HAP-1 (cell line): ENCODE results near the gene SOD3.

Experiments used
- DNase-seq, 2 experiments: peaks; one replicate each; pipeline ENCODE4 v3.0.0-alpha.2; 2016 to 2020; ENCODE audit warnings: low spot score in 2 of 2
- H3K27me3 ChIP-seq: fragments of 250-450 bp; sonication (Bioruptor Pico); 2 replicates; pipeline ENCODE4 v1.5.1; 2020; ENCODE audit warnings: low read depth, mild to moderate bottlenecking, moderate library complexity
- H3K36me3 ChIP-seq: fragments of 250-450 bp; sonication (Bioruptor Pico); replicated peaks from 2 replicates; pipeline ENCODE4 v1.5.1; 2020; ENCODE audit warnings: mild to moderate bottlenecking
- H3K4me1 ChIP-seq: fragments of 250-450 bp; sonication (Bioruptor Pico); 2 replicates; pipeline ENCODE4 v1.5.1; 2020; ENCODE audit warnings: mild to moderate bottlenecking
- H3K4me3 ChIP-seq: fragments of 250-450 bp; sonication (Bioruptor Pico); 2 replicates; pipeline ENCODE4 v1.5.1; 2020; ENCODE audit warnings: mild to moderate bottlenecking, moderate library complexity
- H3K9me3 ChIP-seq: fragments of 250-450 bp; sonication (Bioruptor Pico); 2 replicates; pipeline ENCODE4 v1.5.1; 2020; ENCODE audit warnings: mild to moderate bottlenecking, moderate library complexity
- in situ Hi-C: fragments of 300-500 bp; cut with MboI; formaldehyde crosslinking; loops from 3 replicates; pipeline ENCODE4 v1.14.3; 2020; ENCODE audit warnings: low sequenced_read_pairs, inconsistent platforms, mixed read lengths

Gene SOD3

DNA sequence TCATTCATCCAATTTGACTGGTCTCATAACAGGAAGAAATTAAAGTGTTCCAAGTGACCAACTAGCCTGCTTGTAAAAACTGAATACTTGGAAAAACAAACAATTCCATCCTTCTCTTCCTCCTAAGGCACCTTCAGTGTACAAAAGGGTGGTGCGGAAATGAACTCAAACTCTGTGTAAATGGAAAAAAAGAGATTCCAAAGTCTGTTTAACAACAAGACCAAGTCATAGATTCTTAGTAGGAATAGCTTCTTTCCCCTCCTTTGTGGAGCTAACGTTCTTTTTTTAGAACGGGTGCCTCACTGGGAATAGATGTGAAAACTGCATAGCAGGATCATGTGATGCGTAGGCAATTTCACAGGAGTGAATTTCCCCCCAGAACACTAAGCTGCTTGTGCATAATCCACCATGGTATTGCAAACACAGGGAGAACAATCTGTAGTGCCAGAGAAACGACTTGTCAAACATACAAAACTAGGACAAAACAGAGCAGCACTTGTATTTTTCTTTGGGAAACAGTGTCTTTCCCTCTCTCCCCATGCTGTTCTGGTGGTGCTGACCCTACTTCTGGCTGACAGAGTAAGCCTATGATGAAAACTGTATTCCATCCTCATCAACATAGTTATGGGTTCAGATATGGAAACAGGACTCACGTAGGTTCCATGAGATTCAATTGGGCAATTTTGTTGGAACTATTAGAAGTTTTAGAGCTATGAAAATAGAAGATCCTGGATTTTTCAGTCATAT lies 13.2 kb upstream of the SOD3 start:
- H3K36me3 ChIP-seq: no peaks in the 10 kb centered on the region
- H3K4me3 ChIP-seq: no peak overlapping the region
- in situ Hi-C loops: no loop called here
- no peak for DNase-seq
- no peaks in the 10 kb centered on the region for H3K27me3 ChIP-seq
- H3K9me3 ChIP-seq: no peaks in the 10 kb centered on the region
- H3K4me1 ChIP-seq: no peaks in the 10 kb centered on the region

DNA sequence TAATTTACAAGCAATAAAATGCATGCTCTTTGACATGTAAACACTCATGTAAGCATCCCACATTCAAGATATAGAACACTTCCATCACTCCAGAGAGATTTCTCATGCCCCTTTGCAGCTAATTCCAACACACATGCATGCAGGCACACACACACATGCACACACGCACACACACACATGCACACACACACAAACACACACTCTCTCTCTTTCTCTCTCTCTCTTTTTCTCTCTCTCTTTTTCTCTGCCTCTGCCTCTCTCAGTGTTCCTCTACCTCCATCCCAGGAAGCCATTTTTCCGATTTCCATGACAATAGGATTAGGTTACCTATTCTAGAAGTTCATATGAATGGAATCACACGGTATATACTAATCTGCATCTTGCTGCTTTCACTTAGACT lies 11.9 kb upstream of the SOD3 start:
- Histone ChIP-seq H3K36me3 (no peaks in the 10 kb centered on the region), H3K9me3 (no peaks in the 10 kb centered on the region), H3K27me3 (no peaks in the 10 kb centered on the region), H3K4me1 (no peaks in the 10 kb centered on the region), H3K4me3 (no peak overlapping the region)
- DNase-seq: no peak
- in situ Hi-C loops: no loop called here

DNA sequence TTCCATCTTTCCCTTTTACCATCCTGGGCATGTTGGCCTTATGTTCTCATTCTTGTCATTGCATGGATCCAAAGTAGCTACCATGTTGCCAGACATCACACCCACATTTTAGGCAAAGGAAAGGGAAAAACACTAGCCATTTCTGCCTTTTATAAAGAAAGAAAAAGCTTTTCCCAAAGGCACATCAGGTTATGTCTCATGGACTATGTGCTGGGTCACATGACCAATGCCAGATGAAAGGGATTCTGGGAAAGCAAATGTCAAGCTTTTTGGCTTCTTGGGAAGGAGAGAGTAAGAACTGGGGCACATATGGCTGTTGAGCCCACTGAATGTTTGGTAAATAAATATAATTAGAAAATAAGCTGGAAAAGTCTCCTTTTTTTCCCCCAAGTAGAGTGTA lies 4.3 kb upstream of the SOD3 start:
- Histone ChIP-seq H3K36me3 (no peaks in the 10 kb centered on the region), H3K27me3 (no peaks in the 10 kb centered on the region), H3K4me1 (no peaks in the 10 kb centered on the region), H3K4me3 (no peak overlapping the region), H3K9me3 (no peaks in the 10 kb centered on the region)
- in situ Hi-C loops: no loop called here
- DNase-seq: no peak

DNA sequence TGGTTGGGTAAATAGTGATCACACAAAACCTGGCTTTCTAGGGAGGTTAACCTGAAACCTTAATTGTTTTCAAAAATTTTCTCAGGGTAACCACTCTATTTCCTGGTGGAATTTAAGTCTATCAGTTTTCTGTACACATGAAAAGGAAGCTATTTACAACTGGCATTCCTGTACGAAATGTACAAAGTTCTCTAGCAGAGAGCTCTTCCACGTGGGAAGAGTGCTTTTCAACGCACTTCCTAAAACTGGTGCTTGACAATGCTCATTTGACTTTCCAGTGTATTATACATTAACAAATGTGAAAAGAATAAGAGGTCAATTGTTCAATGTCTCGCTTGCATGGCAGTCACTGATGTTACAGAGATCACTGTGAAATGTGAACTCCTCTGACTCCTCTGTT lies 2.8 kb upstream of the SOD3 start:
- no peak for DNase-seq
- Histone ChIP-seq H3K27me3 (no peaks in the 10 kb centered on the region), H3K9me3 (no peaks in the 10 kb centered on the region), H3K36me3 (no peaks in the 10 kb centered on the region), H3K4me3 (no peak overlapping the region), H3K4me1 (no peaks in the 10 kb centered on the region)
- in situ Hi-C loops: no loop called here

DNA sequence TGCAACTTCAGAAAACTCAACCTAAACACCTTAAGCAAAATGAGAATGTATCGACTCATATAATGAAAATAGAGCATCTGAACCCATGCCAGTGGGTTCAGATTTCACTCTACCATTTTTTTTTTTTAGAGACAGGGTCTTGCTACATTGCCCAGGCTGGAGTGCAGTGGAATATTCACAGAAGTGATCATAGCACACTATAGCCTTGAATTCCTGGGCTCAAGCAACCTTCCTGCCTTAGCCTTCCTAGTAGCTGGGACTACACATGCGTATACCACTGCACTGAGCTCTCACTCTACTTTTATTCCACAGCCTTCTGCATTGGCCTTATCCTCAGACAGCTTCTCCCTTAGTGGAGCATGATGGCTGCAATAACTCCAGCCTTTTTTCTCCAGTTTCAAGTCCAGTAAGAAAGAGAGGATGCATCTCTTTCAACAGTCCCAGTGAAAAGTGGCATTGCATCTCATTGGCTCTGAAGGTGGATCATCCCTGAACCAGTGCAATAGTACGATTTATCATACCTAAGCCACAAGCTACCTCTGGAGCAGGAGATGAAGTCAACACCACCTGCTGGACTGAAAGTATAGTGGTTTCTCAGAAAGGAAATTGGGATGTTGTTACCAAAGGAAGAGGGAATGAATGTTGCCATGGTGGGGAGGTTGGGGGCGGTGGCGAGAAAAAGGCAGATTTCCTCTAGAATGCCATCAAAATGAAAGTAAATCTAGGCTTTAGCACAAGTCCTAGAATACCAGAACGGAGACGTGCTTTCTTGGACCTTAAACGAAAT lies 2.0 kb upstream of the SOD3 start:
- Histone ChIP-seq H3K36me3 (no peaks in the 10 kb centered on the region), H3K4me1 (no peaks in the 10 kb centered on the region), H3K4me3 (no peak overlapping the region), H3K27me3 (no peaks in the 10 kb centered on the region), H3K9me3 (no peaks in the 10 kb centered on the region)
- in situ Hi-C loops: no loop called here
- DNase-seq: no peak

DNA sequence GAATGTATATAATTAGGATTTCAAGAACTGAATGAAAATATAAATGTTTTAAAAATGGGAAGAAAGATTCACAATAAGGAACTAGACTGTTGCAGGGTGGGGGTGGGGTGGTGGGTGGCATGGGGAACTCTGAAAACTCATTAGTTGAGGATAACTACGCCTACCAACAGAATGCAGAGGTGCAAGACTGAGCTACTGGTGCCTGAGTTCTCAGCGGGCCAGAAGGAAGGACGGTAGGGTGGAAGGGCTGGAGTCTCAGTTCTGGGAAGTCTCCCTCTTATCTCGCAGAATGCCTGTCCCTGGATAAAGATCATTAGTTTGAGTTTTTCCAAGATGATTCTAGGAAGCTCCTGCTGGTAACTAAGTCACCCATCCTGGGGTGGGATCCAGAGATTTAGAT lies 1.3 kb upstream of the SOD3 start:
- Histone ChIP-seq H3K36me3 (no peaks in the 10 kb centered on the region), H3K9me3 (no peaks in the 10 kb centered on the region), H3K27me3 (no peaks in the 10 kb centered on the region), H3K4me3 (no peak overlapping the region), H3K4me1 (no peaks in the 10 kb centered on the region)
- in situ Hi-C loops: no loop called here
- no peak for DNase-seq

DNA sequence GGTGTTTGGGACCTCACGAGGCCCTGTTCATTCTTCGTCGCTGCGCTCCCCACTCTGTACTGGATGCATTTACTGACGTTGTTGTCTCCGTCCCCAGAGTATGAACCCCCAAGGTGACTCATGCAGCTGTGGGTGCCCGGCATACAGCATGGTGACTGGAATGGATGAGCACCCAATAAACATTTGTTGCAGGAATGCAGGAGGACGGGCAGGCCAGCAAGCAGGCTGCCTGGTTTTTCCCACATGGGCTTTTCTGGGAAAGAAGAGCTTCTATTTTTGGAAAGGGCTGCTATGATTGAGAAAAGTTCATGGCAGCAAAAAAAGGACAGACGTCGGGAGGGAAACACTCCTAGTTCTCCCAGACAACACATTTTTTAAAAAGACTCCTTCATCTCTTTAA lies 893 bp upstream of the SOD3 start:
- no peak overlapping the region for H3K4me3 ChIP-seq
- no peaks in the 10 kb centered on the region for H3K27me3 ChIP-seq
- DNase-seq: no peak

DNA sequence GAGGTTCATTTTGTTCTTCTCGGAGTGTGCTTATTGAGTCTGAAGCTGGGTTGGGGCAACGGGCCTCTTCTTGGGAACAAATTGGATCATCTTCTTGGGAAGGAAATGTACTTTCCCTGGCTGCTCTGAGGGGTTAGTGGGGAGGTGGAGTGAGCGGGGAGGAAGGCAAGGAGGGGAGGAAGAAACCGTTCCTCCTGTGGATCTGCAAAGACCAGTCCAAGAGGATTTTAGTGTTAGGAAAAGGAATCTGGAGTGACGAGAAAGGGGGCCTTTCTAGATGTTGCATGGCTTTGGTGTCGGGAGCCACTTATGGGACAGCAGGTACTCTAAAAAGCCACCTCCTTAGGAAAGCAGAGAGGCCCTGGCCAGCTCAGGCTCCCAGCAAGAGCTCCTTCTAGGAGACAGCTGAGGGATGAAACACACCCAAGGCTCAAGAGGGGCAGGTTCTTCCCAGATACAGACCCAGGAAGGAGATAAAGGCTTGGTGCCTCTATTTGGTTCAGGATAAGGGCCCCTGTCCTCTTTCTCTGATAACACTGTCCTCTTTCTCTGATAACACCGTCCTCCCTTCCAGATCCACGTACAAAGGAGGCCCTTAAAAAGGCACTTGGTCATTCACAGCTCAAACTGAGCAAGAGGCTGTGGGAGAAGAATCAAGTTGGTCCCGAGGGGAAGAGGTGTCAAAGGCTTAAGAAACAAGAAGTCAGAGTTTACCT lies 451 bp downstream of the SOD3 start:
- H3K4me1 ChIP-seq: no peaks in the 10 kb centered on the region
- in situ Hi-C loops: no loop called here
- no peaks in the 10 kb centered on the region for H3K9me3 ChIP-seq
- H3K27me3 ChIP-seq: no peaks in the 10 kb centered on the region
- no peaks in the 10 kb centered on the region for H3K36me3 ChIP-seq
- DNase-seq: no peak
- H3K4me3 ChIP-seq: no peak overlapping the region

More for the DNA sequence above, 893 bp upstream of the SOD3 start:
- H3K9me3 ChIP-seq: no peaks in the 10 kb centered on the region
- H3K4me1 ChIP-seq: no peaks in the 10 kb centered on the region
- H3K36me3 ChIP-seq: no peaks in the 10 kb centered on the region
- in situ Hi-C loops: no loop called here

DNA sequence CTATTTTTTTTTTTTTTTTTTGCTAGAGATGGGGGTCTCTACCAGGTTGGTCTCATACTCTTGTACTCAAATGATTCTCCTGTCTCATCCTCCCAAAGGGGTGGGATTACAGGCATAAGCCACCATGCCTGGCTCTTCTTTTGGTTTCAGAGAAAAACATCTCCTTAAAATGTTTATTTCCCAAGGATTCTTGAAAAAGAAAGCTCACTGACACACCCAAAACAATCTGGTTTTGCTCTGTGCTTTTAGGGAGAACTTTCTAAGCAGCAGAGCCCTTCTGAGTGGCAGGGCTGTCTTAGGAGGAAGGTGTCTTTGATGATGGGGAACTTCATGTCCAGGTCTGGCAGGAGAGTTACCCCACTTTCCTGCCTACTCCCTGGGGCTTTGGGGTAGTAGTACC lies 1.2 kb downstream of the SOD3 start:
- in situ Hi-C loops: no loop called here
- Histone ChIP-seq H3K27me3 (0 out of 2 replicates have a peak, but pooled peaks cover 3% of the 10 kb centered on the region), H3K4me3 (no peak overlapping the region), H3K9me3 (no peaks in the 10 kb centered on the region), H3K4me1 (no peaks in the 10 kb centered on the region), H3K36me3 (no peaks in the 10 kb centered on the region)
- DNase-seq: no peak

DNA sequence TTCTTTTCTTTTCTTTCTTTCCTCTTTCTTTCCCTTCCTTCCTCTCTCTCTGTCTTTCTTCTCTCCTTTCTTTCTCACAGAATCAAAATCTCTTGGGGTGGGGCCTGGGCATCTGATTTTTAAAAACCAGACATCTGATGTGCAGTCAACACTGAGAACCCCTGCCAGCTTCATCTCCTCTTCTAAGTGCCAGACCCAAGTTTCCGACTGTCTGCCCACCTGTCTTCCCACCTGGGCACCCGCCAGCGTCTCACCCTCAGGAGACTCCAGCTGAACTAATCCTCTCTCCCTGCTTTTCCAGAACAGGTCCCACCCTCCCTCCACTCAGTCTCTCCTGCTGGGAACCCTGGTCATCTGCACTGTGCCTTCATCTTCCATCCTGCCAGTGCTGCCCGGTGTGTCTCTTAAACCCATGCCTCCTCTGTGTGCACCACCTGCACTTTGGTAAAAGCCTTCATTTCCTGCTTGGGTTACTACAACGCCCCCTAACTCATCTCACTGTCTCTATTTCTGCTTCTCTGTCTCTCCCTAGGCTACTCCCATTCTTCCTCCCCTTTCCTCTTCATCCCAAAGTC lies 2.8 kb downstream of the SOD3 start:
- H3K27me3 ChIP-seq: 0 out of 2 replicates have a peak, but pooled peaks cover 5% of the 10 kb centered on the region
- H3K4me1 ChIP-seq: no peaks in the 10 kb centered on the region
- no peak overlapping the region for H3K4me3 ChIP-seq
- in situ Hi-C loops: no loop called here
- no peak for DNase-seq
- no peaks in the 10 kb centered on the region for H3K36me3 ChIP-seq
- H3K9me3 ChIP-seq: no peaks in the 10 kb centered on the region

DNA sequence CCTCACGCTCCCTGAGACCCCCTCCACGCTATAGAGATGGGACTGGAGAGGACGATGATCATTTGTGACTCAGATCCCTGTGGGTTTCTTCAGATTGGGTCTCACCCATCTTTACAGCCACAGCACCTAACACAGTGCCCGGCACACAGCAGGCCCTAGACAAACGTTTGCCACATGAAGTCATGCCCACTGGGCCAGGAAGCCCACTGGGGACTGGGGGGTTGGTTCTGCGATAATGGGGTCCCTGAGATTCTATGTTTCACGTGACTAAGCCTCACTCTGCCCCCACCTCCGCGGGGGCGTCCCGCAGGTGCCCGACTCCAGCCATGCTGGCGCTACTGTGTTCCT lies 3.8 kb downstream of the SOD3 start:
- no peaks in the 10 kb centered on the region for H3K4me1 ChIP-seq
- no peaks in the 10 kb centered on the region for H3K36me3 ChIP-seq
- in situ Hi-C loops: no loop called here
- no peak overlapping the region for H3K4me3 ChIP-seq
- H3K27me3 ChIP-seq: 0 out of 2 replicates have a peak, but pooled peaks cover 5% of the 10 kb centered on the region
- no peaks in the 10 kb centered on the region for H3K9me3 ChIP-seq
- DNase-seq: no peak

DNA sequence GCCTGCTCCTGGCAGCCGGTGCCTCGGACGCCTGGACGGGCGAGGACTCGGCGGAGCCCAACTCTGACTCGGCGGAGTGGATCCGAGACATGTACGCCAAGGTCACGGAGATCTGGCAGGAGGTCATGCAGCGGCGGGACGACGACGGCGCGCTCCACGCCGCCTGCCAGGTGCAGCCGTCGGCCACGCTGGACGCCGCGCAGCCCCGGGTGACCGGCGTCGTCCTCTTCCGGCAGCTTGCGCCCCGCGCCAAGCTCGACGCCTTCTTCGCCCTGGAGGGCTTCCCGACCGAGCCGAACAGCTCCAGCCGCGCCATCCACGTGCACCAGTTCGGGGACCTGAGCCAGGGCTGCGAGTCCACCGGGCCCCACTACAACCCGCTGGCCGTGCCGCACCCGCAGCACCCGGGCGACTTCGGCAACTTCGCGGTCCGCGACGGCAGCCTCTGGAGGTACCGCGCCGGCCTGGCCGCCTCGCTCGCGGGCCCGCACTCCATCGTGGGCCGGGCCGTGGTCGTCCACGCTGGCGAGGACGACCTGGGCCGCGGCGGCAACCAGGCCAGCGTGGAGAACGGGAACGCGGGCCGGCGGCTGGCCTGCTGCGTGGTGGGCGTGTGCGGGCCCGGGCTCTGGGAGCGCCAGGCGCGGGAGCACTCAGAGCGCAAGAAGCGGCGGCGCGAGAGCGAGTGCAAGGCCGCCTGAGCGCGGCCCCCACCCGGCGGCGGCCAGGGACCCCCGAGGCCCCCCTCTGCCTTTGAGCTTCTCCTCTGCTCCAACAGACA lies 4.4 kb downstream of the SOD3 start:
- Histone ChIP-seq H3K4me3 (no peak overlapping the region), H3K4me1 (no peaks in the 10 kb centered on the region), H3K36me3 (no peaks in the 10 kb centered on the region), H3K9me3 (no peaks in the 10 kb centered on the region), H3K27me3 (0 out of 2 replicates have a peak, but pooled peaks cover 5% of the 10 kb centered on the region)
- DNase-seq: no peak
- in situ Hi-C loops: no loop called here

DNA sequence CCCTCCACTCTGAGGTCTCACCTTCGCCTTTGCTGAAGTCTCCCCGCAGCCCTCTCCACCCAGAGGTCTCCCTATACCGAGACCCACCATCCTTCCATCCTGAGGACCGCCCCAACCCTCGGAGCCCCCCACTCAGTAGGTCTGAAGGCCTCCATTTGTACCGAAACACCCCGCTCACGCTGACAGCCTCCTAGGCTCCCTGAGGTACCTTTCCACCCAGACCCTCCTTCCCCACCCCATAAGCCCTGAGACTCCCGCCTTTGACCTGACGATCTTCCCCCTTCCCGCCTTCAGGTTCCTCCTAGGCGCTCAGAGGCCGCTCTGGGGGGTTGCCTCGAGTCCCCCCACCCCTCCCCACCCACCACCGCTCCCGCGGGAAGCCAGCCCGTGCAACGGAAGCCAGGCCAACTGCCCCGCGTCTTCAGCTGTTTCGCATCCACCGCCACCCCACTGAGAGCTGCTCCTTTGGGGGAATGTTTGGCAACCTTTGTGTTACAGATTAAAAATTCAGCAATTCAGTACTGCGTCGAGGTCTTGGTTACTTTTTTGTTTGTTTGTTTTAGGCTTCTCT lies 5.0 kb downstream of the SOD3 start:
- DNase-seq: no peak
- in situ Hi-C loops: no loop called here
- 0 out of 2 replicates have a peak, but pooled peaks cover 5% of the 10 kb centered on the region for H3K27me3 ChIP-seq
- H3K36me3 ChIP-seq: no peaks in the 10 kb centered on the region
- no peaks in the 10 kb centered on the region for H3K9me3 ChIP-seq
- no peaks in the 10 kb centered on the region for H3K4me1 ChIP-seq
- no peak overlapping the region for H3K4me3 ChIP-seq
